Large intestine (tissue), 3 donors: Measurements from ENCODE around the gene PCDH15. TPM values are rescaled to one million over a fixed set of nuclear protein-coding genes. Genes with fewer than 3 reads are reported as not detected.

Source experiments
- DNase-seq, 2 donors: peaks; one replicate each; pipeline versions ENCODE4 v3.0.0 to v3.0.0-alpha.2; 2013
- H3K27ac ChIP-seq: one replicate; pipeline ENCODE4 v1.5.1; 2013; ENCODE audit warnings: low read length
- H3K27me3 ChIP-seq: 2 replicates; pipeline ENCODE4 v1.6.1; 2013; ENCODE audit warnings: low read length; ENCODE audit not compliant: control insufficient read depth, insufficient read depth
- H3K36me3 ChIP-seq: 2 replicates; pipeline ENCODE4 v1.6.1; 2013; ENCODE audit warnings: low read length; ENCODE audit not compliant: control insufficient read depth, insufficient read depth
- H3K4me1 ChIP-seq: one replicate; pipeline ENCODE4 v1.6.1; 2013; ENCODE audit warnings: low read length; ENCODE audit not compliant: control insufficient read depth, insufficient read depth
- H3K4me3 ChIP-seq: one replicate; pipeline ENCODE4 v1.5.1; 2013; ENCODE audit warnings: low read length
- H3K9me3 ChIP-seq: one replicate; pipeline ENCODE4 v1.6.1; 2013; ENCODE audit warnings: mild to moderate bottlenecking, low read depth, low read length, moderate library complexity; ENCODE audit not compliant: control insufficient read depth
- whole genome bisulfite sequencing: methylation state at CpG from one replicate; pipeline ENCODE4 v1.1.5; 2013; ENCODE audit warnings: low lambda C conversion rate; ENCODE audit not compliant: insufficient coverage; 5-methylcytosine and 5-hydroxymethylcytosine counted together
- polyA plus RNA-seq: library from polyadenylated mRNA; unstranded; fragments of 120-200 nt; gene quantifications from one replicate; pipeline ENCODE4 v1.2.1, GENCODE V29; 2013

PCDH15 gene
- polyA plus RNA-seq, 1 donor: 0.64 TPM

DNA sequence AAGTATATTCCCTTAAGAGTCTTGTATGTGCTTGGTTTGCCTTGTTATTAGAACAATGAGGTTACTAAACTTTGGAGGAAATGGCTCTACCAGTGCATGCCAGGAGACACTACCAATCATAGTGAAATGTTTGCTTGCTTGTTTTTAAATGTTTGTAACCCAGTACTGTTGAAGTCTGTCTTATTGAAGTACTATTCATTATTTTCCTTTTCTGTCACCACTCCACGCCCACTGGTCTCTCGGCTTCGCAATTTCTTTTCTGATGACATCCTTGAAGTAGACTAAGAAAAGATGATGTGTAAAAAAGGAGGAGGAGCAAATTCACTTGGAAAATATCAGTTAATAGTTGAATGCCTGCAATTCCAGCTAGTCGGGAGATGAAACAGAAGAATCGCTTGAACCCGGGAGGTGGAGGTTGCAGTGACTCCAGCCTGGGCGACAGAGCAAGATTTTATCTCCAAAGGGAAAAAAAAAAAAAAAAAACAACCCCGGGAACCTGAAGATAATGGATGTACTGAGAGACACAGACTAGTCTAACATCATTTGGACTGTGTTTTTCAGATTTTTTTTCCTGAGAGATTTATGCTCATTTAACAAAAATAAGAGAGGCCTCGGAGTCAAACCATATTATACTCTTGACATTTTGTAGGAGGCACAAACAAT is 959.4 kb downstream of the PCDH15 start:
- WGBS: 75% methylated on average over 7 of the region's 9 CpGs
- no peak overlapping the region for H3K4me3 ChIP-seq

DNA sequence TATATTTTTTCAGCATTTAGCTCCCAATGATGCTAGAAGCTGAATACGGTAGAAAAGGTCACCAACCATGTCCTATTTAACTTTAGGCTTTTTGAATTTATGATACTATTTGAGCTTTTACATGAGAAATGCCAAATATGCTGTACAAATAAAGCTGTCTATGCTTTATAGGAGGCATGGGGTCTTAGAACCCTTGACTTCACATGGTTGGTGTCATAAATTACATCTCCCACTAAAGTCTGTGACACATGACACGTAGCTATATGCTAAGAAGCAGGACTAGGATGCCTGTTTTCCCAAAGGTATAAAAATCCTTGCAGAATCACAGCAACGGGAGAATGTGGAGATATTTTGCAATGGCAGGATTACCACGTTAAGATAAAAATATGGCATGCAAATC is 960.4 kb downstream of the PCDH15 start:
- no peaks in the 10 kb centered on the region for H3K9me3 ChIP-seq

More for the DNA sequence above, 959.4 kb downstream of the PCDH15 start:
- H3K27me3 ChIP-seq: no peaks in the 10 kb centered on the region
- DNase-seq: no peak
- no peaks in the 10 kb centered on the region for H3K9me3 ChIP-seq
- no peaks in the 10 kb centered on the region for H3K4me1 ChIP-seq
- H3K27ac ChIP-seq: no peak overlapping the region
- no peaks in the 10 kb centered on the region for H3K36me3 ChIP-seq

DNA sequence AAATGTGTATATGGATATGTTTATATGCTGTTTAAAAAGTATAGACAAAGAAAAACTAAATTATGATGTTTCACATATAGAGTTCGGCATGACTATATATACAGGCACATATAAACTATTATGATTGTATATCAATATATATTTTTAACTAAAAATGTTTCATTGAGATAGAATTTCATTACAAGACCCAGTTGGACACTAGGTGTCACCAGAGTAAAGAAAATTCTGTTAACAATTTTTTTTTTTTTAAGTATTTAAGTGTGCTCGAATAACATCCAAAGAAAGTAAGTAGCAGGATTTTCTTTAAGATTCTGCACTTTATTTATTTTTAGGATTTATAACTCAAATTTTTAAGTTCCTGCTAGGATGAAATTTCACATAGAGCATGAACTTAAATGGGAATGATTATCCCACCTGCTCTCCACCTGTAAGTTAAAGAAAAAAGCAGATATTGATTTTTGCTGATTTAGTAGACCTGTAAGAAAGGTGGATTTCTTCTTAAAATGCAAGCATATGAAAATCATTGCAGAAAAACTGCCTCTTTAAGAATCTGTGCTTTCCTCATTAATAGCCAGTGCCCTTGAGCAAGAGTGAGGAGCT is 961.5 kb downstream of the PCDH15 start:
- Histone ChIP-seq H3K9me3 (no peaks in the 10 kb centered on the region), H3K27ac (no peak overlapping the region), H3K27me3 (no peaks in the 10 kb centered on the region), H3K4me1 (no peaks in the 10 kb centered on the region), H3K36me3 (no peaks in the 10 kb centered on the region), H3K4me3 (no peak overlapping the region)
- WGBS: 20% methylated on average over 1 of the region's 2 CpGs
- peak in 1 of 2 donors; percentile 7 for DNase-seq

More for the DNA sequence above, 960.4 kb downstream of the PCDH15 start:
- no peaks in the 10 kb centered on the region for H3K27me3 ChIP-seq
- no peak overlapping the region for H3K27ac ChIP-seq
- no peak overlapping the region for H3K4me3 ChIP-seq
- H3K36me3 ChIP-seq: no peaks in the 10 kb centered on the region
- 93% methylated on average over 2 of the region's 4 CpGs for WGBS
- no peak for DNase-seq
- no peaks in the 10 kb centered on the region for H3K4me1 ChIP-seq

DNA sequence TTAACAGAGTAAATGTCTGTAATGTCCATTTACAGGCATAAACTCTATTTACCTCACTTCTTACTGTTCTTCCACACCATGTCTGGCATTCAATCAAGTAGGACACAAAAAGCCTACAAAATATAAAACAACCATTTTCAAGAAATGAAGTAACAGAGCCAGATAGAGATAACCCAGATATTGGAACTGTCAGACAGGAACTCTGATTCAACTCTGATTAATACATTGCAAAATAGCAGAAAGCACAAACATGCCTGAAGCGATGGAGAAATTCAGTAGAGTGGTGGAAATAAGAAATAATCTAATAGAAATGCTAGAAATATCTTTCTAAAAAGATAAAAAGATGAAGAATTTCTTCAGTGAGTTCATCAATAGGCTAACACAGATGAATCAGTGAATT is 964.4 kb downstream of the PCDH15 start:
- WGBS: 100% methylated on average over 1 of the region's 1 CpG
- no peak overlapping the region for H3K27ac ChIP-seq
- DNase-seq: no peak
- no peaks in the 10 kb centered on the region for H3K4me1 ChIP-seq
- H3K27me3 ChIP-seq: no peaks in the 10 kb centered on the region
- no peaks in the 10 kb centered on the region for H3K36me3 ChIP-seq
- no peaks in the 10 kb centered on the region for H3K9me3 ChIP-seq
- H3K4me3 ChIP-seq: no peak overlapping the region

DNA sequence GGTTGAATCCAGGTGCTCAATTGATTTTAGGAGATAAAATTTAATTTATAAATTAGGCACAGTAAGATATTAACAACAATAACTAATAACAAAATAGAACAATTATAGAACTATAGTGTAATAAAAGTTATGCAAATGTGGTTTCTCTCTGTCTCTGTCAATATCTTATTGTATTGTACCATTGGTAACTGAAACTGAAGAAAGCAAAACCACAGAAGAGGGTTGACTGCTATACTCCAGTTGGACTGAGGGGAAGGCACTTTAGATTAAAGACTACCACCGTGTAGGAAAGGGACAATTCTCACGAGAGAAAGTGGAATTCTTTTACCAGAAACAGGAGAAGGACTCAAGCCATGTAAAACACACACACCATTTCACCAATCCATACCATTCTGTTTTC is 967.1 kb downstream of the PCDH15 start:
- WGBS: no CpG with 5 or more reads among the region's 2 CpGs
- Histone ChIP-seq H3K36me3 (no peaks in the 10 kb centered on the region), H3K27me3 (no peaks in the 10 kb centered on the region), H3K27ac (no peak overlapping the region), H3K9me3 (no peaks in the 10 kb centered on the region), H3K4me1 (no peaks in the 10 kb centered on the region), H3K4me3 (no peak overlapping the region)
- DNase-seq: no peak

DNA sequence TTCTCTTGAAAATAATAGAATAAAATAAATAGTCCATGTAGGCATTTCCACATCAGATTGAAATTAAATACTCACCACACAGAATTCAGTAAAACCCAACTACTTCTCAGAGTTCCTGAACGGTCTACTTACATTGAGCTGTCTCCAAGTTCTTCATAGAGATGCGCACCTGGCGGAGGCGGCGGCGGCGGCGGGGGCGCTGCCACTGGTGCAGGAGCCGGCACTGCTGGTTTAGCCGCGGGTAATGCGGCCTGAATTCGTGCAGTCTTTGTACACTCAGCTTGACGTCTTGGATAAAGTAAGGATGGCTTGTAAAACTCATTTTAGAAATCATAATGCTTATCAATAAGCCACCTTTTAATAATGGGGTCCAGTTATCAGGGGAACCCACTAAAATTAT is 973.8 kb downstream of the PCDH15 start:
- Histone ChIP-seq H3K36me3 (no peaks in the 10 kb centered on the region), H3K27me3 (no peaks in the 10 kb centered on the region), H3K27ac (no peak overlapping the region), H3K9me3 (no peaks in the 10 kb centered on the region), H3K4me3 (no peak overlapping the region), H3K4me1 (no peaks in the 10 kb centered on the region)
- WGBS: no CpG with 5 or more reads among the region's 15 CpGs
- no peak for DNase-seq

DNA sequence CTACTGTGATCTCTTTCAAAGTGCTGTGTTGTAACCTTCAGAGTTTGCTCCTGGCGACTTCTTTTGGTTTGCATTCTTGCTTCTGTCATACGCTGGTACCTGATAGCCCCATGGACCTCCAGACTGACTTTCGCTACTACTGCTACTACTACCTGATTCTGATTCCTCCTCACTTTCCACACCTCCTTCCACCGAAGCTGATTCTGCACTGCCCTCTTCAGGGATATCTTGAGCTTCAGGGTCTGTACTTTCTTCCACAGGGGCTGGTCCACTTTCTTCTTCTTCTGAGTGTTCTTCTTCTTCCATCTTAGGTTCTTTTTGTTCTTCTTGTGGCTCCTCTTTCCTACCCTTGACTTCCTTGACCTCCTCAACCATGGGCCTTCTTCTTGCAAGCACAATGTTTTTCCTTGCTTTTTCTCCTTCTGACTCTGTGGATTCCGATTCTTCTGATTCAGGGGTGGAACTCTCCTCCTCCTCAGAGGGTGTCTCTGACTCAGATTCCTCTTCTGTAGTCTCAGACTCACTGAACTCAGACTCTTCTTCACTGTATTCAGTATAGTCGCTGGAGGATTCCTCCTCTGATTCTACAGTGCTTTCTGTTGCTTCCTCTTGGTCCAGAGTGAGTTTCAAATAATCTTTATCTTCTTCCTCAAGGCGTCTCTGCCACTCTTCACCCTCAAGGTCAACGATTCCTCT is 992.2 kb downstream of the PCDH15 start:
- H3K36me3 ChIP-seq: no peaks in the 10 kb centered on the region
- DNase-seq: peak in 1 of 2 donors; percentile 9
- H3K9me3 ChIP-seq: no peaks in the 10 kb centered on the region
- no peaks in the 10 kb centered on the region for H3K4me1 ChIP-seq
- no peaks in the 10 kb centered on the region for H3K27me3 ChIP-seq
- H3K27ac ChIP-seq: no peak overlapping the region
- 90% methylated on average over 2 of the region's 8 CpGs for WGBS
- H3K4me3 ChIP-seq: no peak overlapping the region

DNA sequence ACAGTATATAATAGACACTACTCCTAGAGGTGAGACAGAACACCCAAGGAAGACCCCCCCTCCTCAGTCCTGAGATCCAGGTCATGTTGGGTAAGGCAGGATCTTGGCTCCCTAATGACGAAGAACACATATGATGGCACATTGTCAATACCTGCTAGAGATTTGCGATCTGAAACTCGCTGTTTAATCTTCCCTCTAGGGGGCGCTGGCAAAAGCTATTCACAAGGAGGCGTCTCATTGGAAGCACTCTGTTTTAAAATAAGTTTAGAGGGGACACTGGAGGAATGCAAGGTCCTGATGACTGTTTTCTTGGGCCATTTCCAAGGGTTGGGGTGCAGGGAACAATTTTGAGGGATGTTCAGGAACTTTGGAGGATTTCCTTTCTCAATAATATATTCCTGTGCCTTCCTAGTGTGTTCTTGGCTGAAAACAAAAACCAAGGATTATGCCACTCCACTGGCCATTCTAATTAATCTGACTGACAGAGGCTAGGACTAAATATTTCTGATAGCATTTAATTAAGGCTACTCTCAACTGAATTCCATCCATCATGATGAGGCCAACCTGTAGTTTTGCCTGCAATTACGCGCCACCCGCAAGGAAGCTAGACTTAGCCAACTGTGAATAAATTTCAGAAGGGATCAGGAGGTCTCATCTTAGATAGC is 1014.7 kb downstream of the PCDH15 start:
- Histone ChIP-seq H3K4me1 (no peaks in the 10 kb centered on the region), H3K27me3 (no peaks in the 10 kb centered on the region), H3K4me3 (no peak overlapping the region), H3K36me3 (no peaks in the 10 kb centered on the region), H3K27ac (no peak overlapping the region), H3K9me3 (no peaks in the 10 kb centered on the region)
- DNase-seq: no peak
- 81% methylated on average over 6 of the region's 8 CpGs for WGBS

DNA sequence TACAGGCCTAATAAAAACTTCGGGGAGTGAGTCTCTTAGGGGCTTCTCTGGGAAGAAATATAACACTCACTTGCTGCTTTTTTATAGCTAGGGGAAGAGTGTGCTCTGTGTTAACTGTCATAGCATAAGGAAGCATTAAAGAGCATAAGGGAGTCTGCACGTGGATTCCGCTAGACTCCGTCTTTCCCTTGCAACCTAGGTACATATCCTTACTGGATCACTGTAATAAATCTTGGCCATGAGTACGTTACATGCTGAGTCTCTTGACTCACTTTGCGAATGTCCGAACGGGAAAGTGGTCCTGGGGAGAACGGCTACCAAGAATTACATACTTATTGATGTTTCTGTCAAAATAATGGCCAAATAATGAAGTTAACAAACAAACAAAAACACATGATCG is 1029.3 kb downstream of the PCDH15 start:
- Histone ChIP-seq H3K36me3 (no peaks in the 10 kb centered on the region), H3K27ac (no peak overlapping the region), H3K4me1 (no peaks in the 10 kb centered on the region), H3K27me3 (no peaks in the 10 kb centered on the region), H3K4me3 (no peak overlapping the region), H3K9me3 (no peaks in the 10 kb centered on the region)
- 83% methylated on average over 9 of the region's 10 CpGs for WGBS
- no peak for DNase-seq

DNA sequence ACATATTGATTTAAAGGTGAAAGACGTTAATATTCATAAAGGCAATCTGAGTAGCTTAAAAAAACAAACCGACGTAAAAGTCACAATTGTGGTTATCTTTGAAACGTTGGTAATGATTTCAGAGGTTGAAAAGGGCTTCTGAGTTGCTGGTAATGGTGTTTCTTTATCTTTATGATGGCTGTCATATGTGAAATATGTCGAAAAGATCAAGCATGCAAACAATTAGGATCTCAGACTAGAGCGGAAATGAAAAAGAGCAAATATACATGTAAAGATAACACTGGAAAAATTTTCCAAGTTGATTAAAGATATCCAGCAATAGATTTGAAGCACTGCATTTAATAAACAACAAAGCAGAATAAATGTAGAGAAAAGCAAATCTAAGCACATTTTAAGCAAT is 1030.1 kb downstream of the PCDH15 start:
- WGBS: 42% methylated on average over 4 of the region's 6 CpGs
- Histone ChIP-seq H3K4me1 (no peaks in the 10 kb centered on the region), H3K27me3 (no peaks in the 10 kb centered on the region), H3K36me3 (no peaks in the 10 kb centered on the region), H3K9me3 (no peaks in the 10 kb centered on the region), H3K27ac (no peak overlapping the region), H3K4me3 (no peak overlapping the region)
- DNase-seq: peak in 1 of 2 donors; percentile 33
